ENCODE measurements around the gene MSLN.

DNA sequence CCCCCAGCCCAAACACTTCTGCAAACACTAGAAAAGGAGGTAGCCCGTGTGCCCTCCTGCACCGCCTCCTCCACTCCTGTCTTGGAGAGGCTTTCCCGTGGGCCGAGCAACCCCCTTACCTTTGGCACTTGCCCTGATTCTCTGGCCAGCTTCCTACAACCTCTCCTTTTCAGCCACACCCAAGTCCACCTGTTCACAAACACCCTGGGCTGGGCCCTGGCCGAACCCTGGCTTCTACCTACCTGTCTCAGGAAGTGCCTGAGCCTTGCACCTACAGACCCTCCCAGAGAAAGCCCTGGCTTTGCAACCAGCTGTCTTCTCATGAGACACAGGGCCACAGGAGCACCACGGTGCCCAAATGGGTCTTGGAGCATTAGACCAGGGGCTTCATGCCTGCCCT lies 41.6 kb upstream of the MSLN start:
- TF ChIP-seq EZH2 (IDR thresholded peaks at IDR 0.05; ENCODE audit: borderline replicate concordance, low read depth, low read length, poor library complexity, severe bottlenecking) = no peak
- TF ChIP-seq, protein P1, sequence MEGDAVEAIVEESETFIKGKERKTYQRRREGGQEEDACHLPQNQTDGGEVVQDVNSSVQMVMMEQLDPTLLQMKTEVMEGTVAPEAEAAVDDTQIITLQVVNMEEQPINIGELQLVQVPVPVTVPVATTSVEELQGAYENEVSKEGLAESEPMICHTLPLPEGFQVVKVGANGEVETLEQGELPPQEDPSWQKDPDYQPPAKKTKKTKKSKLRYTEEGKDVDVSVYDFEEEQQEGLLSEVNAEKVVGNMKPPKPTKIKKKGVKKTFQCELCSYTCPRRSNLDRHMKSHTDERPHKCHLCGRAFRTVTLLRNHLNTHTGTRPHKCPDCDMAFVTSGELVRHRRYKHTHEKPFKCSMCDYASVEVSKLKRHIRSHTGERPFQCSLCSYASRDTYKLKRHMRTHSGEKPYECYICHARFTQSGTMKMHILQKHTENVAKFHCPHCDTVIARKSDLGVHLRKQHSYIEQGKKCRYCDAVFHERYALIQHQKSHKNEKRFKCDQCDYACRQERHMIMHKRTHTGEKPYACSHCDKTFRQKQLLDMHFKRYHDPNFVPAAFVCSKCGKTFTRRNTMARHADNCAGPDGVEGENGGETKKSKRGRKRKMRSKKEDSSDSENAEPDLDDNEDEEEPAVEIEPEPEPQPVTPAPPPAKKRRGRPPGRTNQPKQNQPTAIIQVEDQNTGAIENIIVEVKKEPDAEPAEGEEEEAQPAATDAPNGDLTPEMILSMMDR (conservative IDR thresholded peaks at IDR 0.05; ENCODE audit: low read depth, low read length) = no peak

Data from A673 (cell line).